HCT116 (cell line): ENCODE data around the gene LIG1. TPM values are rescaled to one million over a fixed set of nuclear protein-coding genes. Genes with fewer than 3 reads are reported as not detected.
A peak's percentile ranks its signal among the peaks of the same experiment; 100 is the strongest.
"Not testable (repeated sequence)": the region's sequence is repeated elsewhere in the genome, so short reads cannot be mapped to it uniquely, and the experiment has no call there.

ENCODE experiments used
- ATAC-seq: fragments of 200-7000 bp; cut with Tn5 transposase; 2 replicates; pipeline ENCODE4 v1.9.1; 2020; ENCODE audit warnings: mild to moderate bottlenecking, moderate library complexity
- BruUV-seq: library from RNA; stranded (reverse); fragments of 400-500 nt; replicated peaks from 2 replicates; lab custom pipeline; 2021; lab: Mats Ljungman, UMichigan
- CTCF ChIA-PET: fragments of 300-600 bp; sonication (Branson Sonifier 250); formaldehyde crosslinking; loops from one replicate; lab custom pipeline; 2021; ENCODE audit warnings: antibody characterized with exemption; lab: Charles Lee
- POLR2A ChIA-PET: fragments of 300-600, 350-600 bp; sonication (Branson Sonifier 250); formaldehyde crosslinking; loops from one replicate; lab custom pipeline; 2021; ENCODE audit warnings: antibody characterized with exemption; lab: Charles Lee
- RAD21 ChIA-PET, 2 experiments: fragments of 300-600 bp; sonication (Branson Sonifier 250); formaldehyde crosslinking; loops; one replicate each; lab custom pipeline; 2023; ENCODE audit warnings: low total read pairs in 2 of 2; ENCODE audit not compliant: uncharacterized antibody in 2 of 2, unreplicated experiment in 2 of 2, low non-redundant PET in 1 of 2; lab: Charles Lee
- DNase-seq: peaks from one replicate; pipeline ENCODE4 v3.0.0-alpha.2; 2010; ENCODE audit warnings: low read depth, low spot score
- H2AFZ ChIP-seq: fragments of 200-600 bp; shearing (Covaris generic), sonication (generic); 2 replicates; pipeline ENCODE4 v1.6.1; 2017; ENCODE audit warnings: low read depth, mixed run types, mixed read lengths, antibody characterized with exemption, low read length; ENCODE audit not compliant: poor library complexity, severe bottlenecking
- H3K27ac ChIP-seq: 2 replicates; pipeline ENCODE4 v1.5.1; 2012; ENCODE audit warnings: low read depth, low read length
- H3K27me3 ChIP-seq: fragments of 200-600 bp; sonication (generic); 2 replicates; pipeline ENCODE4 v1.6.1; 2016; ENCODE audit warnings: mixed run types, low read length, mixed read lengths; ENCODE audit not compliant: insufficient read depth
- H3K36me3 ChIP-seq, 2 experiments: fragments of 200-500 bp in 1 of 2; fragments of 200-600 bp in 1 of 2; sonication (Bioruptor generic) in 1 of 2; sonication (generic) in 1 of 2; 2 replicates each; pipeline versions ENCODE4 v1.5.1 to v1.6.1; 2014 to 2016; ENCODE audit warnings: low read length in 2 of 2, inconsistent platforms in 1 of 2, mixed read lengths in 1 of 2, mixed run types in 1 of 2; ENCODE audit not compliant: insufficient read depth in 2 of 2, control insufficient read depth in 1 of 2
- H3K4me1 ChIP-seq, 2 experiments: fragments of 200-600 bp in 1 of 2; sonication (generic) in 1 of 2; 2 replicates each; pipeline versions ENCODE4 v1.5.1 to v1.6.1; 2012 to 2017; ENCODE audit warnings: low read length in 2 of 2, inconsistent platforms in 1 of 2, mild to moderate bottlenecking in 1 of 2, mixed read lengths in 1 of 2, mixed run types in 1 of 2, moderate library complexity in 1 of 2; ENCODE audit not compliant: insufficient read depth in 2 of 2, control insufficient read depth in 1 of 2
- H3K4me2 ChIP-seq: fragments of 200-600 bp; sonication (generic); 2 replicates; pipeline ENCODE4 v1.6.1; 2017; ENCODE audit warnings: mixed run types, low read length, mixed read lengths
- H3K4me3 ChIP-seq, 2 experiments: fragments of 200-600 bp in 1 of 2; sonication (generic) in 1 of 2; replicated peaks in 1 of 2; 2 replicates each; pipeline ENCODE4 v1.5.1; 2011 to 2016; ENCODE audit warnings: low read length in 2 of 2, control low read depth in 1 of 2, low read depth in 1 of 2, mild to moderate bottlenecking in 1 of 2, mixed read lengths in 1 of 2, mixed run types in 1 of 2
- H3K79me2 ChIP-seq: fragments of 200-600 bp; sonication (generic); 2 replicates; pipeline ENCODE4 v1.6.1; 2017; ENCODE audit warnings: mild to moderate bottlenecking, mixed run types, low read length, moderate library complexity, mixed read lengths; ENCODE audit not compliant: insufficient read depth
- H3K9ac ChIP-seq: fragments of 200-600 bp; sonication (generic); 2 replicates; pipeline ENCODE4 v1.6.1; 2016; ENCODE audit warnings: low read length, mixed read lengths
- H3K9me2 ChIP-seq: fragments of 200-600 bp; sonication (generic), shearing (Covaris generic); 2 replicates; pipeline ENCODE4 v1.6.1; 2017; ENCODE audit warnings: mixed run types, mild to moderate bottlenecking, moderate library complexity; ENCODE audit not compliant: insufficient read depth
- H3K9me3 ChIP-seq, 2 experiments: fragments of 200-500 bp in 1 of 2; fragments of 200-600 bp in 1 of 2; sonication (Bioruptor generic) in 1 of 2; sonication (generic) in 1 of 2; 2 replicates each; pipeline ENCODE4 v1.6.1; 2014 to 2017; ENCODE audit warnings: low read length in 2 of 2, mixed read lengths in 2 of 2, inconsistent platforms in 1 of 2, low read depth in 1 of 2, mild to moderate bottlenecking in 1 of 2, mixed run types in 1 of 2, moderate library complexity in 1 of 2; ENCODE audit not compliant: control insufficient read depth in 1 of 2, insufficient read depth in 1 of 2
- H4K20me1 ChIP-seq: fragments of 200-600 bp; sonication (generic), shearing (Covaris generic); 2 replicates; pipeline ENCODE4 v1.6.1; 2017; ENCODE audit warnings: mixed run types, mild to moderate bottlenecking, moderate library complexity; ENCODE audit not compliant: insufficient read depth
- ATF3 ChIP-seq: IDR thresholded peaks from 2 replicates; pipeline ENCODE4 v1.6.1; 2012
- CBX3 ChIP-seq: IDR thresholded peaks from 2 replicates; pipeline ENCODE4 v1.6.1; 2012; ENCODE audit warnings: low read depth
- CEBPB ChIP-seq: IDR thresholded peaks from 2 replicates; pipeline ENCODE4 v1.6.1; 2012; ENCODE audit warnings: low read depth
- EGR1 ChIP-seq: IDR thresholded peaks from 2 replicates; pipeline ENCODE4 v1.6.1; 2012; ENCODE audit warnings: low read depth
- EZH2 ChIP-seq: fragments of 200-600 bp; sonication (generic); IDR thresholded peaks from 2 replicates; pipeline ENCODE4 v1.6.1; 2017; ENCODE audit warnings: antibody characterized with exemption, mixed run types
- EZH2phosphoT487 ChIP-seq: fragments of 200-600 bp; IDR thresholded peaks from 2 replicates; pipeline ENCODE4 v1.6.1; 2018; ENCODE audit warnings: antibody characterized with exemption, borderline replicate concordance
- FOSL1 ChIP-seq: IDR thresholded peaks from 2 replicates; pipeline ENCODE4 v1.6.1; 2012; ENCODE audit warnings: low read depth
- JUND ChIP-seq: IDR thresholded peaks from 2 replicates; pipeline ENCODE4 v1.6.1; 2012
- POLR2A ChIP-seq: IDR thresholded peaks from 2 replicates; pipeline ENCODE4 v1.7.0; 2011; ENCODE audit warnings: borderline replicate concordance; ENCODE audit not compliant: insufficient read depth, insufficient read length; ENCODE audit errors: extremely low read depth
- POLR2AphosphoS5 ChIP-seq: IDR thresholded peaks from 2 replicates; pipeline ENCODE4 v1.6.1; 2011; ENCODE audit warnings: mild to moderate bottlenecking, low read depth, low read length, moderate library complexity
- SP1 ChIP-seq: IDR thresholded peaks from 2 replicates; pipeline ENCODE4 v1.6.1; 2012; ENCODE audit warnings: low read depth
- SRF ChIP-seq: IDR thresholded peaks from 2 replicates; pipeline ENCODE4 v1.6.1; 2012; ENCODE audit warnings: low read depth
- TCF7L2 ChIP-seq: IDR thresholded peaks from 2 replicates; pipeline ENCODE4 v1.7.0; 2011; ENCODE audit warnings: borderline replicate concordance, inconsistent platforms; ENCODE audit not compliant: insufficient read depth, insufficient read length; ENCODE audit errors: extremely low read depth
- intact Hi-C: fragments of 100-400 bp; cut with micrococcal nuclease; formaldehyde crosslinking; loops from 2 replicates; pipeline ENCODE4 v1.10.0; 2022
- total RNA-seq: library from RNA; stranded (reverse); gene quantifications from one replicate; pipeline ENCODE4 v1.2.1, GENCODE V29; 2021; ENCODE audit not compliant: unreplicated experiment

LIG1 gene
- total RNA-seq, 1 experiment from 2014 or later, result 122 TPM

- Histone ChIP-seq H3K79me2 (no peaks in the 10 kb centered on the region), H2AFZ (no peak overlapping the region), H4K20me1 (no peaks in the 10 kb centered on the region), H3K27ac (no peak overlapping the region), H3K4me3 (no peak overlapping the region), H3K9ac (no peak overlapping the region), H3K9me2 (no peaks in the 10 kb centered on the region), H3K9me3 (peaks cover 0 to 4% of the 10 kb centered on the region in 2 experiments; a peak in 2 of 4 replicates), H3K36me3 (no peaks in the 10 kb centered on the region), H3K4me2 (no peak overlapping the region), H3K4me1 (peaks cover 7 to 8% of the 10 kb centered on the region in 2 experiments; a peak in 2 of 4 replicates), H3K27me3 (no peaks in the 10 kb centered on the region)
- no peak for ATAC-seq
- no TSS peak for BruUV-seq
- intact Hi-C loops, result no loop called here
- DNase-seq, result no peak
- RAD21 ChIA-PET, result no interaction called here
- POLR2A ChIA-PET, result no interaction called here
- no peak for TF ChIP-seq CEBPB
- TF ChIP-seq EZH2, result no peak
- TF ChIP-seq SP1, result no peak
- TF ChIP-seq EGR1, result no peak
- TF ChIP-seq POLR2AphosphoS5, result no peak
- no peak for TF ChIP-seq POLR2A
- no peak for TF ChIP-seq JUND
- TF ChIP-seq FOSL1, result no peak
- CTCF ChIA-PET, result no interaction called here
These were observed 75.3 kb downstream of the LIG1 start for GRCh38 chr19:48094855-48095203.

GRCh38 chr19:48094129-48094854 is 75.9 kb downstream of the LIG1 start:
- Histone ChIP-seq H4K20me1 (no peaks in the 10 kb centered on the region), H3K27ac (no peak overlapping the region), H3K4me2 (no peak overlapping the region), H3K79me2 (no peaks in the 10 kb centered on the region), H3K36me3 (no peaks in the 10 kb centered on the region), H3K9me2 (no peaks in the 10 kb centered on the region), H3K27me3 (no peaks in the 10 kb centered on the region), H3K9ac (no peak overlapping the region), H3K4me1 (peaks cover 8 to 9% of the 10 kb centered on the region in 2 experiments; a peak in 2 of 4 replicates), H3K4me3 (no peak overlapping the region), H2AFZ (no peak overlapping the region)
- DNase-seq (no peak), ATAC-seq (no peak)
- BruUV-seq, result no TSS peak
- POLR2A ChIA-PET, result no interaction called here
- RAD21 ChIA-PET, result no interaction called here
- no peak for TF ChIP-seq ATF3
- TF ChIP-seq EZH2phosphoT487, result no peak
- no peak for TF ChIP-seq CEBPB
- no peak for TF ChIP-seq TCF7L2
- no peak for TF ChIP-seq SRF
- no peak for TF ChIP-seq FOSL1
- no peak for TF ChIP-seq CBX3
- TF ChIP-seq, all 23 proteins: peak for 0
- CTCF ChIA-PET, result no interaction called here
- H3K9me3 ChIP-seq, result peaks cover 0 to 4% of the 10 kb centered on the region in 2 experiments; a peak in 2 of 4 replicates
- intact Hi-C loops, result no loop called here

GRCh38 chr19:48091111-48091718 is 78.9 kb downstream of the LIG1 start:
- CTCF ChIA-PET, POLR2A ChIA-PET: not testable (repeated sequence)

More at GRCh38 chr19:48091111-48091718, 78.9 kb downstream of the LIG1 start:
- H3K9me3 ChIP-seq, H3K36me3 ChIP-seq, RAD21 ChIA-PET, H3K4me3 ChIP-seq, H3K79me2 ChIP-seq, H4K20me1 ChIP-seq, BruUV-seq, intact Hi-C loops, H3K9me2 ChIP-seq, H3K27me3 ChIP-seq, H3K9ac ChIP-seq, DNase-seq: not testable (repeated sequence)
- Histone ChIP-seq H3K4me1 (peaks cover 8 to 16% of the 10 kb centered on the region in 2 experiments; a peak in 2 of 4 replicates), H3K27ac (peak overlapping the region; percentile 10; the same call in 1 of the 2 replicates), H3K4me2 (peak overlapping the region; percentile 29), H2AFZ (peak overlapping the region; percentile 2)
- ATAC-seq, result peak; percentile 66
